Aorta (tissue), 5 donors: ENCODE results near the gene RPL11. TPM values are rescaled to one million over a fixed set of nuclear protein-coding genes. Genes with fewer than 3 reads are reported as not detected.
A peak's percentile ranks its signal among the peaks of the same experiment; 100 is the strongest.
"Not testable (repeated sequence)": the region's sequence is repeated elsewhere in the genome, so short reads cannot be mapped to it uniquely, and the experiment has no call there.

Source experiments
- ATAC-seq: fragments of 200-7000 bp; cut with Tn5 transposase; one replicate; pipeline ENCODE4 v1.9.1; 2022; ENCODE audit warnings: moderate library complexity; ENCODE audit not compliant: low FRiP score
- DNase-seq, 2 donors: peaks; one replicate each; pipeline ENCODE4 v3.0.0-alpha.2; 2020
- H3K27ac ChIP-seq, 2 donors: one replicate each; pipeline ENCODE4 v1.5.1; 2013; ENCODE audit warnings: low read length in 2 of 2, mild to moderate bottlenecking in 2 of 2, moderate library complexity in 2 of 2, control low read depth in 1 of 2, inconsistent platforms in 1 of 2, low read depth in 1 of 2
- H3K27me3 ChIP-seq, 2 donors: one replicate each; pipeline ENCODE4 v1.6.1; 2013; ENCODE audit warnings: control low read depth in 1 of 2, low read length in 1 of 2, mild to moderate bottlenecking in 1 of 2, moderate library complexity in 1 of 2; ENCODE audit not compliant: insufficient read depth in 2 of 2, control insufficient read depth in 1 of 2
- H3K36me3 ChIP-seq, 2 donors: one replicate each; pipeline ENCODE4 v1.6.1; 2013; ENCODE audit warnings: control low read depth in 1 of 2, low read length in 1 of 2, mild to moderate bottlenecking in 1 of 2; ENCODE audit not compliant: insufficient read depth in 2 of 2, control insufficient read depth in 1 of 2
- H3K4me1 ChIP-seq, 2 donors: one replicate each; pipeline ENCODE4 v1.6.1; 2013; ENCODE audit warnings: low read length in 2 of 2, control low read depth in 1 of 2, mild to moderate bottlenecking in 1 of 2, moderate library complexity in 1 of 2; ENCODE audit not compliant: insufficient read depth in 2 of 2, control insufficient read depth in 1 of 2
- H3K4me3 ChIP-seq, 2 donors: one replicate each; pipeline ENCODE4 v1.5.1; 2013; ENCODE audit warnings: low read length in 2 of 2, control low read depth in 1 of 2, mild to moderate bottlenecking in 1 of 2
- H3K9me3 ChIP-seq: one replicate; pipeline ENCODE4 v1.6.1; 2013; ENCODE audit warnings: mild to moderate bottlenecking, low read length; ENCODE audit not compliant: control insufficient read depth
- WGBS, 2 donors: extraction: QIAGEN DNeasy Blood & Tissue Kit; methylation state at CpG; one replicate each; pipeline ENCODE4 v1.1.7; 2013; 5-methylcytosine and 5-hydroxymethylcytosine counted together
- intact Hi-C, 2 donors: fragments of 100-400 bp; cut with DNase I; formaldehyde crosslinking; loops; one replicate each; pipeline versions ENCODE4 v1.14.2 to v1.15.0; 2022
- polyA plus RNA-seq, 2 donors: library from polyadenylated mRNA; stranded (reverse); fragments of 200-250 nt; gene quantifications; one replicate each; pipeline ENCODE4 v1.2.3, GENCODE V29; 2013
- total RNA-seq, 2 donors: library from RNA; stranded (reverse); fragmentation: NEBNext Ultra II Directional; extraction: Animal tissue kit (Norgen Biotek cat#: 25700); gene quantifications; one replicate each; pipeline ENCODE4 v1.2.1, GENCODE V29; 2021
- donor health status: healthy with polysubstance abuse.
- donor health status: Bipolar disorder and iron deficiency.
- donor health status: DM: no; HTN: no; CAD: no.
- donor health status: DM: no; HTN: no; CAD: no.
- donor health status: DM: yes; HTN: yes; CAD: no.

RPL11 gene
- total and polyA plus RNA-seq, 4 donors, result 707 to 3,782 (median 1,514) TPM

GRCh38 chr1:23673086-23673813 is 18.4 kb upstream of the RPL11 start:
- ATAC-seq (no peak), DNase-seq (no peak)
- Histone ChIP-seq H3K9me3 (no peaks in the 10 kb centered on the region), H3K27ac (no peak overlapping the region), H3K27me3 (no peaks in the 10 kb centered on the region), H3K4me1 (no peaks in the 10 kb centered on the region), H3K36me3 (no peaks in the 10 kb centered on the region), H3K4me3 (no peak overlapping the region)
- intact Hi-C loops, result no loop called here
- WGBS, 2 donors, result 8 to 9% methylated on average over 6 of the region's 6 CpGs

GRCh38 chr1:23679815-23680214 is 11.8 kb upstream of the RPL11 start:
- ATAC-seq, result no peak
- no peak for DNase-seq
- intact Hi-C loops, result no loop called here
- H3K27me3 ChIP-seq, result no peaks in the 10 kb centered on the region
- H3K27ac ChIP-seq, result no peak overlapping the region
- WGBS, 2 donors, result 88 to 91% methylated on average over 4 of the region's 4 CpGs
- no peak overlapping the region for H3K4me3 ChIP-seq
- H3K36me3 ChIP-seq, result no peaks in the 10 kb centered on the region
- no peaks in the 10 kb centered on the region for H3K4me1 ChIP-seq
- no peaks in the 10 kb centered on the region for H3K9me3 ChIP-seq

GRCh38 chr1:23682946-23683345 is 8.7 kb upstream of the RPL11 start:
- no peaks in the 10 kb centered on the region for H3K27me3 ChIP-seq
- H3K36me3 ChIP-seq, result no peaks in the 10 kb centered on the region
- H3K9me3 ChIP-seq, result no peaks in the 10 kb centered on the region
- DNase-seq (no peak), ATAC-seq (no peak)
- intact Hi-C loops, result no loop called here
- no peak overlapping the region for H3K4me3 ChIP-seq
- H3K4me1 ChIP-seq, result no peaks in the 10 kb centered on the region
- H3K27ac ChIP-seq, result no peak overlapping the region

GRCh38 chr1:23684415-23684814 is 7.2 kb upstream of the RPL11 start:
- H3K9me3 ChIP-seq, result no peaks in the 10 kb centered on the region
- intact Hi-C loops, result no loop called here
- no peaks in the 10 kb centered on the region for H3K36me3 ChIP-seq
- no peak for DNase-seq
- no peaks in the 10 kb centered on the region for H3K27me3 ChIP-seq
- no peak overlapping the region for H3K27ac ChIP-seq
- H3K4me3 ChIP-seq, result no peak overlapping the region
- 70 to 80% methylated on average over 2 of the region's 2 CpGs for WGBS, 2 donors
- no peak for ATAC-seq
- H3K4me1 ChIP-seq, result no peaks in the 10 kb centered on the region

- H3K9me3 ChIP-seq, H3K4me3 ChIP-seq, H3K27me3 ChIP-seq, DNase-seq, ATAC-seq, intact Hi-C loops, H3K27ac ChIP-seq, H3K36me3 ChIP-seq, H3K4me1 ChIP-seq: not testable (repeated sequence)
- WGBS, 2 donors, result 74 to 75% methylated on average over 7 of the region's 7 CpGs
Observed at GRCh38 chr1:23685197-23685596, 6.4 kb upstream of the RPL11 start.

- H3K9me3 ChIP-seq, result not testable (repeated sequence)
- WGBS, 2 donors, result 79 to 82% methylated on average over 3 of the region's 3 CpGs
Observed at GRCh38 chr1:23687680-23688079, 3.9 kb upstream of the RPL11 start.

GRCh38 chr1:23688281-23688680 is 3.3 kb upstream of the RPL11 start:
- 94 to 95% methylated on average over 14 to 33 of the region's 33 CpGs for WGBS, 2 donors
- DNase-seq, result not testable (repeated sequence)

More at GRCh38 chr1:23687680-23688079, 3.9 kb upstream of the RPL11 start:
- H3K27me3 ChIP-seq, ATAC-seq, H3K27ac ChIP-seq, H3K4me3 ChIP-seq, H3K4me1 ChIP-seq, intact Hi-C loops, DNase-seq, H3K36me3 ChIP-seq: not testable (repeated sequence)

GRCh38 chr1:23692308-23692871 is 784 bp downstream of the RPL11 start:
- H3K27me3 ChIP-seq, result no peaks in the 10 kb centered on the region
- H3K4me1 ChIP-seq, result peaks cover 0 to 3% of the 10 kb centered on the region in 2 donors
- peaks cover 0 to 3% of the 10 kb centered on the region in 2 donors for H3K36me3 ChIP-seq
- peak overlapping the region; percentile 67 to 82 for H3K27ac ChIP-seq
- H3K9me3 ChIP-seq, result no peaks in the 10 kb centered on the region
- DNase-seq (no peak), ATAC-seq (no peak)
- intact Hi-C loops, result loop anchor here in 1 of 2 donors (5.0 kb wide), 1 partner anchor 50 kb away; the partner anchor contains the start of gene ELOA
- peak overlapping the region; percentile 85 to 96 for H3K4me3 ChIP-seq
- WGBS, 2 donors, result 14 to 15% methylated on average over 17 of the region's 17 CpGs

More at GRCh38 chr1:23688281-23688680, 3.3 kb upstream of the RPL11 start:
- H3K4me1 ChIP-seq, H3K27ac ChIP-seq, H3K9me3 ChIP-seq, H3K36me3 ChIP-seq, H3K27me3 ChIP-seq, intact Hi-C loops, ATAC-seq, H3K4me3 ChIP-seq: not testable (repeated sequence)

- Histone ChIP-seq H3K27me3 (no peaks in the 10 kb centered on the region), H3K36me3 (peaks cover 0 to 3% of the 10 kb centered on the region in 2 donors), H3K9me3 (no peaks in the 10 kb centered on the region), H3K4me3 (no peak overlapping the region), H3K4me1 (peaks cover 0 to 3% of the 10 kb centered on the region in 2 donors), H3K27ac (no peak overlapping the region)
- 76 to 80% methylated on average over 2 of the region's 2 CpGs for WGBS, 2 donors
- intact Hi-C loops, result loop anchor here in 1 of 2 donors (5.0 kb wide), 1 partner anchor 49 kb away; the partner anchor contains the start of gene ELOA
- DNase-seq (no peak), ATAC-seq (no peak)
Observed at GRCh38 chr1:23693599-23693998, 2.0 kb downstream of the RPL11 start.
